ENCODE data around the gene NARF.
"Not testable (repeated sequence)": the region's sequence is repeated elsewhere in the genome, so short reads cannot be mapped to it uniquely, and the experiment has no call there.

NARF gene

DNA sequence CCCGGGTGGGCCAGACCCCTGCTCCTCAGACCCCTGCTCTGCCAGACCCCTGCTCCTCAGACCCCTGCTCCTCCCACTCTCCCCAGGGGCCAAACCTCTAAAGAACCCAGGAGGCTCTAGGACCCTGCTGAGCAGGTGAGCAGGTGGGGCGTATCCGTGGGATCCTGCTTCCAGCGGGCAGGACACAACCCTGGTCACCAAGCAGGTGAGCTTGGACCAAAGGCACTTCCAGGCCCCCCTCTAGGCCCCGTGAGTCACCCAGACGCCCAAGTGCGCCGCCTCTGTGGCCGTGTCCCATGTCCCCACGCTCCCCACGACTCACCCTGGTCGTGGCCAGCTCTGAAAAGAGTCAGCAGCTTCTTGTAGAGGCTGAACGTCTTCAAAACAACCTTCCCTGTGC, 13.0 kb upstream of the NARF start:
- no peak for DNase-seq (ENCODE audit: insufficient read length, low spot score)
- no peak for FAIRE-seq

GRCh38 chr17:82446124-82446523, 12.4 kb upstream of the NARF start:
- DNase-seq (ENCODE audit: insufficient read length, low spot score): no peak
- FAIRE-seq: no peak

GRCh38 chr17:82446649-82447048, 11.9 kb upstream of the NARF start:
- DNase-seq (ENCODE audit: insufficient read length, low spot score) (no peak), FAIRE-seq (no peak)

DNA sequence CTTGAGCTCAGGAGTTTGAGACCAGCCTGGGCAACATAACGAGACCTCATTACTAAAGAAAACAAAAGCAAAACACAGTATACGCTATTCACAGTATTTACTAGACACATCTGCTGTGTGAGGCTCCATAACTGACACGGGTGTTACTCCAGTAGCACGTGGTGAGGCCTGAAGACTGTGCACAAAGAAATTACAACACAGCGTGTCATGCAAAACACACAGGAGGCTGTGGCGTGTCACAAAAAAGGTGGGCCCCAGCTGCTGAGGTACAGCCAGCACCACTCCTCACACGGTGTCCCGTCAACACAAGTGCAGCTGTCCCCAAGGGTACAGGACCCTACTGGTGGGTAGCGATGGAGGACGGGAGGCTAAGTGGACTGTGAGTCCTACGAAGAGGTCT, 10.7 kb upstream of the NARF start:
- FAIRE-seq (no peak), DNase-seq (ENCODE audit: insufficient read length, low spot score) (no peak)

DNA sequence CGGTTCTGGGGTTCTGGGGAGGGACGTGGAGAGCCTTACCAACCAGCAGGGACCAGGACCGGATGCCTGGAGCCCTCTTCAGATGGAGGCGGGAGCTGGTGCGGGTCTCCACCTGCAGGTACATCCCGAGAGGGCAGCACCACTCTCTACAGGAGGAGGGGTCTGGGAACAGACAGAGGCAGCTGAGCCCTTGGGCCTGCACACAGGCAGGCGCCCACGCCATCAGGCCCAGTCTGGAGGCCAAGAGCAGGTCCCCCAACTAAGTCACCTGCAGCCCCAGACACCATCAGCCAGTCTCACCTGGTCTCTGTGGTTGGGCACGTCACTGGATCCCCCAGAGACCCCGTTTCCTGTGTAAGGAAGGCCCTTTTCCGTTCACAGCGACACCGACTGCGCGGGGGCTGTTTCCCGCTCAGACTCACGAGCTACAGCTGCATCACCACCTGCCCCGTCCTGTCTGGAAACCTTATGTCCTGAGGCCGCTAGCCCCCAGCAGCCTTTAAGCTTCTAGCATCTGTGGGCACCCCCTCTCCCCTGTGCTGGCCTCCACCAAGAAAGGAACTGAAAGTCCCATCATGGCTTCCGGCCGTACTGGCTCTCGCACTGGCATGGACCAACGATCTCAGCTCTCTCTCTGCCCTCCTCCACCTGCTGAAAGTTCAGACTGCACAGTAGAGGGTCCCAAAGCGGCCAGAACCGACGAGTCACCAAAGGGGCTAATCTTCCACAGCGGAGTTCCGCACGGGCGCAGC, 9.2 kb upstream of the NARF start:
- no peak for DNase-seq (ENCODE audit: insufficient read length, low spot score)
- no peak for FAIRE-seq

- FAIRE-seq (no peak), DNase-seq (ENCODE audit: insufficient read length, low spot score) (no peak)
These were observed 8.6 kb upstream of the NARF start for GRCh38 chr17:82449883-82450356.

GRCh38 chr17:82450357-82451106, 8.0 kb upstream of the NARF start, which contains the start of gene CYBC1:
CYBC1 (minus strand) TSS chr17:82450752; CDS start chr17:82449254, 1,498 bp downstream.
- DNase-seq (ENCODE audit: insufficient read length, low spot score): peak; percentile 85
- no peak for FAIRE-seq

- FAIRE-seq (no peak), DNase-seq (ENCODE audit: insufficient read length, low spot score) (no peak)
These were observed 6.4 kb upstream of the NARF start for GRCh38 chr17:82452162-82452561.

DNA sequence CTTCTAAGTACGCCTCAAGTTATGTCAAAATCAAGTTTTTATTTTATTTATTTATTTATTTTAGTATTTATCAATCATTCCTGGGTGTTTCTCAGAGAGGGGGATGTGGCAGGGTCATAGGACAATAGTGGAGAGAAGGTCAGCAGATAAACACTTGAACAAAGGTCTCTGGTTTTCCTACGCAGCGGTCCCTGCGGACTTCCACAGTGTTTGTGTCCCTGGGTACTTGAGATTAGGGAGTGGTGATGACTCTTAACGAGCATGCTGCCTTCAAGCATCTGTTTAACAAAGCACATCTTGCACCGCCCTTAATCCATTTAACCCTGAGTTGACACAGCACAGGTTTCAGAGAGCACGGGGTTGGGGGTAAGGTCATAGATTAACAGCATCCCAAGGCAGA, 5.4 kb upstream of the NARF start:
- FAIRE-seq; DNase-seq (ENCODE audit: insufficient read length, low spot score): not testable (repeated sequence)

GRCh38 chr17:82453706-82454105, 4.8 kb upstream of the NARF start:
- DNase-seq (ENCODE audit: insufficient read length, low spot score); FAIRE-seq: not testable (repeated sequence)

DNA sequence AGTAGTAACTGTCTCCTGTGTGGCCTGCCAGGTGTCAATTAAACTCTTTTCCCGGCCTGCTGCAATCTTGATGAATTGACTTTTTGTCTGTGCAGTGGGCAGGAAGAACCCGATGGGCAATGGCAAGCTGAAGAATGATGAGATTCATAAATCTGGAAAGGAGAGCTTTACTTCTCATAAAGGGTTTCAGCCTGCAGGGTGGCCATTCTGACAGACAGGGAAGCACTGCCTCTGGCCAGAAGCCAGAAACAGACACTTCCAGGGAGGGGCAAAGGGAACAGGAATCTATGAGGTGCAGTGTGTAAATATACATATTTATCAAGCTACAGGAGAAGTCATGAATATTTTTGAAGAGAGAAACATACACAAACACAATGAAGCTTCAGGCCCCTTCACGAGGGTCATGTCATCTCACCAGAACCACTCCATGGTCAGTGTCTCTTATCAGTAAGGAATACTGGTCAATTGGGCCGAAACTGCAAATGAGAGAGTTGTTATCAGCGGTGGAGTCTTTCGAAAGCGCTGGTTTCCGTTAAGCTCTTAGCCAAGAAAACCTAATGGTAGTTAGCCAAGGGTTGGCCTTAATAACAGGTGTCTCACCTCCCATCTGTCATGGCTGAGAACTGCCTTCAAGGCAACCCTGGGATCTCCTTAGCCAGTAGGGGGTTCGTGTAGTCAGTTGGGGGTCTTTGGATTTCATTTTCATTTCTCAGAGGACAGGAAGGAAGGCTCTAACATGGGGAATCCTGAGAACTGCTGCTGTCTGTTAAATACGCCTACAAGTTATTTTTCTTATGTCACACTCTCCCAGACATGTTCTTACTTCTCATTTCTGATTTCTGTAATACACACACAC, 1.2 kb upstream of the NARF start:
- no peak for FAIRE-seq
- no peak for DNase-seq (ENCODE audit: insufficient read length, low spot score)

GRCh38 chr17:82457929-82458178, 687 bp upstream of the NARF start:
- FAIRE-seq: no peak
- no peak for DNase-seq (ENCODE audit: insufficient read length, low spot score)

DNA sequence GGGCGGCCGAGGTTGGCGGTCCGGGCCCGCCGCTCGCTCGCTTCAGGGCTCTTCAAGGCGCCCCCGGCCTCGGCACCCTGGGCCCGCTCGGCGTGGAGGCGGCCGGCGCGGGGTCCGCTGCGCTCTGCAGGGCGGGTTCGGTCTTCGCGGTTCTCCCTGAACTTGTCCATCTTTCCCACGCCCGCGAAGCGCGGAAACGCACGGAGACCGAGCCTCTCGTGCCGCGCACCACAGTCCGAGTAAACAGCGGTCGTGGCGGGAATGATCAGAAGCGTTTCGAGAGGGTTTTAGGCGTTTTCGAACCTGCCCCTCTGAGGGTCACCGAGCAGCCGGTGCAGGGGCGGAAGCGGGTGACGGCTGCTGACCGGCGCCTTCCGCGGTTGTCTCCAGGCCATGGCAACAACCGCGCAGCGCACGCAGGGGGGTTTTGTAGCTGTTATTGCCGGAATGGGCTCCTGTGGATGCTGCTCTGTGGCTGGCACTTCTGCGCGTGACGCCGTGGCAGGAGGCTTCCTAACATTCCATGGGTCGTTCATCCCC, 414 bp downstream of the NARF start:
- FAIRE-seq (no peak), DNase-seq (ENCODE audit: insufficient read length, low spot score) (peak; percentile 12)

DNA sequence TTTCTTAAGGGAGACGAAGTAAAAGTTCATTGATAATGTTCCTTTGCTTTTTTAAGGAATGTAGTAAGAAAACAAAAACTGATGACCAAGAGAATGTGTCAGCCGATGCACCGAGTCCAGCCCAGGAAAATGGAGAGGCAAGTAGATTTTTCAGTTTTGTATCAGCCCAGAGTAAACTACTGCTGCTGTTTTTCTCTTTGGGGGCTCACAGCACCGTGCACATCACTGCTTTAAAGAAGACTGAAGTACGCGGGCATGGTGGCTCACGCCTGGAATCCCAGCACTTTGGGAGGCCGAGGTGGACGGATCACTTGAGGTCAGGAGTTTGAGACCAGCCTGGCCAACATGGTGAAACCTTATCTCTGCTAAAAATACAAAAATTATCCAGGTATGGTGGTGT, 1.4 kb downstream of the NARF start:
- DNase-seq (ENCODE audit: insufficient read length, low spot score); FAIRE-seq: not testable (repeated sequence)

- no peak for FAIRE-seq
- no peak for DNase-seq (ENCODE audit: insufficient read length, low spot score)
These were observed 3.4 kb downstream of the NARF start for GRCh38 chr17:82461827-82462524.

GRCh38 chr17:82463391-82463790, 4.8 kb downstream of the NARF start:
- FAIRE-seq (no peak), DNase-seq (ENCODE audit: insufficient read length, low spot score) (no peak)

GRCh38 chr17:82463925-82464566, 5.5 kb downstream of the NARF start:
- FAIRE-seq (no peak), DNase-seq (ENCODE audit: insufficient read length, low spot score) (no peak)

- FAIRE-seq (no peak), DNase-seq (ENCODE audit: insufficient read length, low spot score) (no peak)
These were observed 6.0 kb downstream of the NARF start for GRCh38 chr17:82464567-82464929.

- no peak for DNase-seq (ENCODE audit: insufficient read length, low spot score)
- FAIRE-seq: no peak
These were observed 6.6 kb downstream of the NARF start for GRCh38 chr17:82465023-82465603.

DNA sequence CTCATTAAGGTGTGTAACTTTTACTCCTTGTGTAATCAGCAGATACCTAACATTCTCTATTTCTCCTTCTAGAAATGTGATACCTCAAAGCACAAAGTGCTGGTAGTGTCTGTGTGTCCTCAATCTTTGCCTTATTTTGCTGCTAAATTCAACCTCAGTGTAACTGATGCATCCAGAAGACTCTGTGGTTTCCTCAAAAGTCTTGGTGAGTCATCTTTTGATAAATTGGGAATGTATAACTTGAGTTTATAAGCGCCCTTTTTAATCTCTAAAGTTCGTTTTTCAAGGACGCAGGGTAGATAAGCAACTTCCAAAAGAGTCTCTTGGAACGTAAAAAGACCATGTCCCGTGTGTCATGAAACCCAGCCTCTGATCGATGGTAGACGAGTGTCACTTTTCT, 10.2 kb downstream of the NARF start:
- DNase-seq (ENCODE audit: insufficient read length, low spot score) (no peak), FAIRE-seq (no peak)
